Trophoblast cell (in vitro differentiated cells and primary cell): ENCODE data around the gene FNDC3B.
A peak's percentile ranks its signal among the peaks of the same experiment; 100 is the strongest.

Experiments
- DNase-seq, 2 donors: peaks; one replicate each; pipeline ENCODE4 v3.0.0-alpha.2; 2016
- H2AFZ ChIP-seq: 2 replicates; pipeline ENCODE4 v1.6.1; 2013; ENCODE audit warnings: low read length, moderate library complexity, mild to moderate bottlenecking; ENCODE audit not compliant: insufficient read depth, poor library complexity
- H2AK5ac ChIP-seq: 2 replicates; pipeline ENCODE4 v1.6.1; 2013; ENCODE audit warnings: mild to moderate bottlenecking, low read length
- H2BK120ac ChIP-seq: 2 replicates; pipeline ENCODE4 v1.6.1; 2013; ENCODE audit warnings: low read length, mild to moderate bottlenecking, moderate library complexity; ENCODE audit not compliant: insufficient read depth, poor library complexity
- H2BK12ac ChIP-seq: 2 replicates; pipeline ENCODE4 v1.6.1; 2013; ENCODE audit warnings: mild to moderate bottlenecking, low read length, moderate library complexity
- H2BK5ac ChIP-seq: 2 replicates; pipeline ENCODE4 v1.6.1; 2013; ENCODE audit warnings: low read length, low read depth, moderate library complexity, mild to moderate bottlenecking; ENCODE audit not compliant: poor library complexity
- H3K14ac ChIP-seq: 2 replicates; pipeline ENCODE4 v1.6.1; 2013; ENCODE audit warnings: mild to moderate bottlenecking, low read length
- H3K18ac ChIP-seq: 2 replicates; pipeline ENCODE4 v1.6.1; 2013; ENCODE audit warnings: mild to moderate bottlenecking, low read length
- H3K23ac ChIP-seq: 2 replicates; pipeline ENCODE4 v1.6.1; 2013; ENCODE audit warnings: low read length
- H3K27ac ChIP-seq: 2 replicates; pipeline ENCODE4 v1.5.1; 2013; ENCODE audit warnings: low read depth, mild to moderate bottlenecking, inconsistent platforms, low read length, moderate library complexity
- H3K27me3 ChIP-seq: 2 replicates; pipeline ENCODE4 v1.6.1; 2013; ENCODE audit warnings: inconsistent platforms, mild to moderate bottlenecking, low read length, moderate library complexity; ENCODE audit not compliant: insufficient read depth
- H3K36me3 ChIP-seq, 2 experiments: 1 replicate in 1 of 2; 2 replicates in 1 of 2; pipeline ENCODE4 v1.6.1; 2013; ENCODE audit warnings: low read length in 2 of 2, mild to moderate bottlenecking in 2 of 2, moderate library complexity in 1 of 2; ENCODE audit not compliant: insufficient read depth in 2 of 2, control insufficient read depth in 1 of 2
- H3K4ac ChIP-seq: 2 replicates; pipeline ENCODE4 v1.6.1; 2013; ENCODE audit warnings: low read depth, mild to moderate bottlenecking, low read length, moderate library complexity
- H3K4me1 ChIP-seq, 2 experiments: 1 replicate in 1 of 2; 2 replicates in 1 of 2; pipeline ENCODE4 v1.6.1; 2013; ENCODE audit warnings: low read length in 2 of 2, mild to moderate bottlenecking in 2 of 2, moderate library complexity in 1 of 2; ENCODE audit not compliant: insufficient read depth in 2 of 2, control insufficient read depth in 1 of 2
- H3K4me2 ChIP-seq: 2 replicates; pipeline ENCODE4 v1.6.1; 2013; ENCODE audit warnings: inconsistent platforms, mild to moderate bottlenecking, low read length, moderate library complexity
- H3K4me3 ChIP-seq: 2 replicates; pipeline ENCODE4 v1.5.1; 2013; ENCODE audit warnings: mild to moderate bottlenecking, low read depth, low read length, inconsistent platforms
- H3K79me1 ChIP-seq: one replicate; pipeline ENCODE4 v1.6.1; 2013; ENCODE audit warnings: low read length
- H3K79me2 ChIP-seq: 2 replicates; pipeline ENCODE4 v1.6.1; 2013; ENCODE audit warnings: low read length, mild to moderate bottlenecking; ENCODE audit not compliant: control insufficient read depth, insufficient read depth, poor library complexity
- H3K9ac ChIP-seq: 2 replicates; pipeline ENCODE4 v1.6.1; 2013; ENCODE audit warnings: mild to moderate bottlenecking, low read length
- H3K9me3 ChIP-seq: 2 replicates; pipeline ENCODE4 v1.6.1; 2013; ENCODE audit warnings: low read depth, mild to moderate bottlenecking, control low read depth, inconsistent platforms, low read length; ENCODE audit not compliant: insufficient read depth
- H4K12ac ChIP-seq: 2 replicates; pipeline ENCODE4 v1.6.1; 2013; ENCODE audit warnings: low read depth, mild to moderate bottlenecking, low read length, moderate library complexity
- H4K8ac ChIP-seq: 2 replicates; pipeline ENCODE4 v1.6.1; 2013; ENCODE audit warnings: low read depth, mild to moderate bottlenecking, low read length, moderate library complexity
- H4K91ac ChIP-seq: one replicate; pipeline ENCODE4 v1.6.1; 2013; ENCODE audit warnings: low read depth, mild to moderate bottlenecking, low read length, moderate library complexity
- WGBS: extraction: QIAGEN DNeasy Blood & Tissue Kit; methylation state at CpG from one replicate; pipeline ENCODE4 v1.1.7; 2013; ENCODE audit warnings: missing lambda C conversion rate; ENCODE audit not compliant: insufficient read length, insufficient coverage; ENCODE audit errors: extremely low coverage; 5-methylcytosine and 5-hydroxymethylcytosine counted together

Gene FNDC3B

GRCh38 chr3:172043766-172044165 lies 4.4 kb downstream of the FNDC3B start:
- no peak for DNase-seq
- H3K9me3 ChIP-seq, result no peaks in the 10 kb centered on the region
- peaks cover 0 to 2% of the 10 kb centered on the region in 2 experiments for H3K36me3 ChIP-seq
- H2AFZ ChIP-seq, result no peak overlapping the region
- peaks cover 20% of the 10 kb centered on the region for H3K79me1 ChIP-seq
- no peaks in the 10 kb centered on the region for H3K27me3 ChIP-seq
- no peak overlapping the region for H4K12ac ChIP-seq
- H2AK5ac ChIP-seq, result no peak overlapping the region
- no peak overlapping the region for H3K4me3 ChIP-seq
- no peak overlapping the region for H3K14ac ChIP-seq
- H3K23ac ChIP-seq, result no peak overlapping the region
- no peak overlapping the region for H2BK5ac ChIP-seq
- no peak overlapping the region for H4K8ac ChIP-seq
- no peak overlapping the region for H4K91ac ChIP-seq
- peaks cover 0 to 4% of the 10 kb centered on the region in 2 experiments for H3K4me1 ChIP-seq
- H3K9ac ChIP-seq, result no peak overlapping the region
- no peak overlapping the region for H2BK120ac ChIP-seq
- no peak overlapping the region for H3K4ac ChIP-seq
- H3K79me2 ChIP-seq, result peaks cover 27% of the 10 kb centered on the region
- H2BK12ac ChIP-seq, result no peak overlapping the region
- H3K4me2 ChIP-seq, result no peak overlapping the region
- WGBS, result no CpG with 5 or more reads among the region's 5 CpGs
- no peak overlapping the region for H3K27ac ChIP-seq
- H3K18ac ChIP-seq, result no peak overlapping the region

GRCh38 chr3:172044833-172045585 lies 5.6 kb downstream of the FNDC3B start:
- WGBS, result no CpG with 5 or more reads among the region's 4 CpGs
- no peak overlapping the region for H4K12ac ChIP-seq
- no peak for DNase-seq

GRCh38 chr3:172046268-172046915 lies 7.0 kb downstream of the FNDC3B start:
- H3K27me3 ChIP-seq, result no peaks in the 10 kb centered on the region

More at GRCh38 chr3:172044833-172045585, 5.6 kb downstream of the FNDC3B start:
- Histone ChIP-seq H4K91ac (no peak overlapping the region), H3K23ac (no peak overlapping the region), H3K4me3 (no peak overlapping the region), H3K4me2 (no peak overlapping the region), H3K14ac (no peak overlapping the region), H3K27me3 (no peaks in the 10 kb centered on the region), H3K4me1 (peaks cover 0 to 4% of the 10 kb centered on the region in 2 experiments), H3K9ac (no peak overlapping the region), H4K8ac (no peak overlapping the region), H3K18ac (peak overlapping the region; percentile 37), H3K79me1 (peaks cover 14% of the 10 kb centered on the region), H2BK5ac (no peak overlapping the region), H2BK12ac (no peak overlapping the region), H3K9me3 (no peaks in the 10 kb centered on the region), H3K36me3 (peaks cover 3 to 5% of the 10 kb centered on the region in 2 experiments), H3K27ac (no peak overlapping the region), H3K79me2 (peaks cover 21% of the 10 kb centered on the region), H3K4ac (peak overlapping the region; percentile 86), H2AFZ (no peak overlapping the region), H2AK5ac (no peak overlapping the region), H2BK120ac (no peak overlapping the region)

DNA sequence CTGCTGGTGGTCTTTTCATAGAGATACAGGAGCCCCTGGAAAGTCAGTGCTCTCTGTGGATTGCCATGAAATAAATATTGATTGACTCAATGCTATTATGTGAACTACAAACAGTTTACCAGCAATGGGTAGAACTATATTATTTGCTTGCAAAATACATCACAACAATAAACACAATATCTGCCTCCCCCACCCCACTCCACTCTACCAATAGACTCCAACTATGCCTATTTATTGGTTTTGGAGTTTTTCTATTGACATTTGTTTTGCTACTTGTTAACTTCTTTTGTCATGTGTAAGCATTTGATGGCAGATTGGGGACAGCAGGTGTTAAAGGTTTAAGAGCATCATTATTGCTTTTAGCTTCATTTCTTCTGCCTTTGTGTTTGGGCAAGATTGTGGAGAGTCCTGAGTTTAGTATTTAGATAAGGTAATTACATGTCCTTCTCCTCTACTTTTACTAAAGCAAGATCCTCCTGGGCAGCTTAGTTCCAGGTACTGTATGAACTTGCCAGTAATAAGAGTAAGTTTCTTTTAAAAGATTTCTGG lies 8.3 kb downstream of the FNDC3B start:
- peak in 1 of 2 donors; percentile 2 for DNase-seq
- H4K8ac ChIP-seq, result no peak overlapping the region
- no peak overlapping the region for H3K23ac ChIP-seq
- H2BK12ac ChIP-seq, result no peak overlapping the region
- peaks cover 6% of the 10 kb centered on the region for H3K79me2 ChIP-seq
- H3K4me3 ChIP-seq, result no peak overlapping the region
- H3K36me3 ChIP-seq, result peaks cover 7 to 10% of the 10 kb centered on the region in 2 experiments
- H3K79me1 ChIP-seq, result no peaks in the 10 kb centered on the region
- H3K9ac ChIP-seq, result no peak overlapping the region
- H4K91ac ChIP-seq, result no peak overlapping the region
- H2BK120ac ChIP-seq, result no peak overlapping the region
- no peak overlapping the region for H3K18ac ChIP-seq
- H3K27ac ChIP-seq, result no peak overlapping the region
- no peak overlapping the region for H2AFZ ChIP-seq
- H4K12ac ChIP-seq, result no peak overlapping the region
- H3K4ac ChIP-seq, result no peak overlapping the region
- H2AK5ac ChIP-seq, result no peak overlapping the region
- H3K4me1 ChIP-seq, result no peaks in the 10 kb centered on the region
- no peak overlapping the region for H2BK5ac ChIP-seq
- no peaks in the 10 kb centered on the region for H3K27me3 ChIP-seq
- no peak overlapping the region for H3K14ac ChIP-seq
- no peaks in the 10 kb centered on the region for H3K9me3 ChIP-seq
- H3K4me2 ChIP-seq, result no peak overlapping the region

More at GRCh38 chr3:172046268-172046915, 7.0 kb downstream of the FNDC3B start:
- Histone ChIP-seq H3K9me3 (no peaks in the 10 kb centered on the region), H3K14ac (no peak overlapping the region), H3K4me3 (no peak overlapping the region), H2BK120ac (no peak overlapping the region), H3K23ac (no peak overlapping the region), H4K91ac (no peak overlapping the region), H4K8ac (no peak overlapping the region), H2AFZ (no peak overlapping the region), H3K4ac (peak overlapping the region; percentile 75), H3K4me2 (no peak overlapping the region), H2BK12ac (no peak overlapping the region), H3K9ac (no peak overlapping the region), H2BK5ac (no peak overlapping the region), H3K79me1 (peaks cover 3% of the 10 kb centered on the region), H3K79me2 (peaks cover 10% of the 10 kb centered on the region), H3K4me1 (peaks cover 0 to 4% of the 10 kb centered on the region in 2 experiments), H2AK5ac (no peak overlapping the region), H3K18ac (no peak overlapping the region), H4K12ac (no peak overlapping the region), H3K27ac (no peak overlapping the region), H3K36me3 (peaks cover 4 to 9% of the 10 kb centered on the region in 2 experiments)
- WGBS, result no CpG with 5 or more reads among the region's 4 CpGs
- no peak for DNase-seq
